GM12878 (cell line): ENCODE results near the gene PHACTR3. TPM values are rescaled to one million over a fixed set of nuclear protein-coding genes. Genes with fewer than 3 reads are reported as not detected.

Experiments used
- CREB1 ChIP-seq: IDR thresholded peaks from 2 replicates; pipeline ENCODE4 v1.6.1; 2012; ENCODE audit warnings: low read depth, mild to moderate bottlenecking, inconsistent platforms
- EED ChIP-seq: sonication (generic); IDR thresholded peaks from 2 replicates; pipeline ENCODE4 v1.6.1; 2016; ENCODE audit warnings: antibody characterized with exemption, low read depth
- JUNB ChIP-seq: IDR thresholded peaks from 2 replicates; pipeline ENCODE4 v1.6.1; 2016; ENCODE audit warnings: antibody characterized with exemption, mild to moderate bottlenecking
- MTA2 ChIP-seq: fragments of 450-650 bp; IDR thresholded peaks from 2 replicates; pipeline ENCODE4 v1.6.1; 2016; ENCODE audit warnings: low read depth, mild to moderate bottlenecking, moderate library complexity
- NFXL1 ChIP-seq: fragments of 450-650 bp; IDR thresholded peaks from 2 replicates; pipeline ENCODE4 v1.6.1; 2017; ENCODE audit warnings: antibody characterized with exemption, mild to moderate bottlenecking, borderline replicate concordance
- POLR2AphosphoS5 ChIP-seq: IDR thresholded peaks from 2 replicates; pipeline ENCODE4 v1.6.1; 2011; ENCODE audit warnings: mild to moderate bottlenecking, low read length, inconsistent platforms
- SUZ12 ChIP-seq: fragments of 200-600 bp; sonication (generic); IDR thresholded peaks from one replicate; pipeline ENCODE4 v1.6.1; 2018; ENCODE audit warnings: antibody characterized with exemption, mild to moderate bottlenecking; ENCODE audit not compliant: unreplicated experiment
- TCF12 ChIP-seq: IDR thresholded peaks from 2 replicates; pipeline ENCODE4 v1.6.1; 2011; ENCODE audit warnings: low read depth, mild to moderate bottlenecking, low read length
- polyA plus RNA-seq, 11 experiments: library from polyadenylated mRNA; depleted of rRNA in 4 of 11; unstranded in 6 of 11; stranded (reverse) in 5 of 11; fragments of >200 nt; fragmentation: Nextera tagmentation in 4 of 11; fragmentation: Illumina TruSeq in 1 of 11; extraction: Ambion mirVana in 4 of 11; extraction: Trizol in 1 of 11; gene quantifications; 1 replicate in 1 of 11; 2 replicates in 10 of 11; pipeline versions ENCODE4 v1.2.1 to v1.2.3, GENCODE V29; 2011 to 2016; ENCODE audit warnings: inconsistent platforms in 2 of 11, missing spikeins in 2 of 11, low read depth in 1 of 11
- total RNA-seq, 4 experiments: library from RNA; depleted of rRNA in 3 of 4; stranded (reverse); fragments of >200 nt in 3 of 4; fragmentation: Illumina TruSeq in 1 of 4; extraction: Trizol in 1 of 4; gene quantifications; 2 replicates each; pipeline versions ENCODE4 v1.2.1 to v1.2.3, GENCODE V29; 2013 to 2021
- TF ChIP-seq, protein P1 (sequence below): fragments of 450-650 bp; formaldehyde crosslinking; IDR thresholded peaks from 2 replicates; pipeline ENCODE4 v1.4.0; 2022; ENCODE audit warnings: mild to moderate bottlenecking, moderate library complexity
- TF ChIP-seq, protein P2 (sequence below): fragments of 450-650 bp; formaldehyde crosslinking; IDR thresholded peaks from 2 replicates; pipeline ENCODE4 v1.4.0; 2020; ENCODE audit warnings: mild to moderate bottlenecking, moderate library complexity
- TF ChIP-seq, protein P3 (sequence below): fragments of 450-650 bp; IDR thresholded peaks from 2 replicates; pipeline ENCODE4 v1.6.1; 2016; ENCODE audit warnings: mild to moderate bottlenecking, moderate library complexity, borderline replicate concordance

PHACTR3 gene
- total and polyA plus RNA-seq, 10 of the 15 experiments (the other 5 are each of a cell fraction or from before 2014, with no cell fraction given), result 0.17 to 2.7 (median 0.27) TPM; not detected in 1

DNA sequence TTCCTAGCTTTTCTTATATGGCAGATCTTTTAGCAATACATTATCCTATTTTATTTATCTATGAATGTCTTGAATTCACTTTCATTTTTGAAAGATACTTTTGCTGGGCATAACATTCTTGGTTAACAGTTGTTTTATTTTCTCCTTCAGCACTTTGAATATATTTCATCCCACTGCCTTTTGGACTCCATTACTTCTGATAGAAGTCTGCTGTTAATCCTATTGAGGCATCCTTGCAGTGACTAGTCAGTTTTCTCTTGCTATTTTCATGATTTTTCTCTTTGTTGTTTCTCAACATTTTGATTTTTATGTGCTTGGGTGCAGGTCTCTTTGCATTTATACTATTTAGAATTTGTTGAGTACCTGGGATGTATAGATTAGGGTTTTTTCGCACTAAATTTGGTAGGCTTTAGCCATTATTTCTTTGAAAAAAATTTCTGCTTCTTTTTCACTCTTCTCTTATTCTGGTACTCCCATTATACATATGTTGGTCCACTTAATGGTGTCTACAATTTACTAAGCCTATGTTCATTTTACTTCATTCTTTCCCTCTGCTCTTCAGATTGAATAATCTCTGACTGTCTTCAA lies 53.2 kb downstream of the PHACTR3 start (continued):
- TF ChIP-seq, protein P1, sequence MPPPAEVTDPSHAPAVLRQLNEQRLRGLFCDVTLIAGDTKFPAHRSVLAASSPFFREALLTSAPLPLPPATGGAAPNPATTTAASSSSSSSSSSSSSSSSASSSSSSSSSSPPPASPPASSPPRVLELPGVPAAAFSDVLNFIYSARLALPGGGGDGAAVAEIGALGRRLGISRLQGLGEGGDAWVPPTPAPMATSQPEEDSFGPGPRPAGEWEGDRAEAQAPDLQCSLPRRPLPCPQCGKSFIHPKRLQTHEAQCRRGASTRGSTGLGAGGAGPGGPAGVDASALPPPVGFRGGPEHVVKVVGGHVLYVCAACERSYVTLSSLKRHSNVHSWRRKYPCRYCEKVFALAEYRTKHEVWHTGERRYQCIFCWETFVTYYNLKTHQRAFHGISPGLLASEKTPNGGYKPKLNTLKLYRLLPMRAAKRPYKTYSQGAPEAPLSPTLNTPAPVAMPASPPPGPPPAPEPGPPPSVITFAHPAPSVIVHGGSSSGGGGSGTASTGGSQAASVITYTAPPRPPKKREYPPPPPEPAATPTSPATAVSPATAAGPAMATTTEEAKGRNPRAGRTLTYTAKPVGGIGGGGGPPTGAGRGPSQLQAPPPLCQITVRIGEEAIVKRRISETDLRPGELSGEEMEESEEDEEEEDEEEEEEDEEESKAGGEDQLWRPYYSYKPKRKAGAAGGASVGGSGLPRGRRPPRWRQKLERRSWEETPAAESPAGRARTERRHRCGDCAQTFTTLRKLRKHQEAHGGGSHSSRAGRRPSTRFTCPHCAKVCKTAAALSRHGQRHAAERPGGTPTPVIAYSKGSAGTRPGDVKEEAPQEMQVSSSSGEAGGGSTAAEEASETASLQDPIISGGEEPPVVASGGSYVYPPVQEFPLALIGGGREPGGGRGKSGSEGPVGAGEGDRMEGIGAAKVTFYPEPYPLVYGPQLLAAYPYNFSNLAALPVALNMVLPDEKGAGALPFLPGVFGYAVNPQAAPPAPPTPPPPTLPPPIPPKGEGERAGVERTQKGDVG (CRISPR knock-in tag), result no peak
- no peak for TF ChIP-seq EED
- no peak for TF ChIP-seq SUZ12
- TF ChIP-seq TCF12, result no peak
- TF ChIP-seq JUNB, result no peak
- TF ChIP-seq, protein P2, sequence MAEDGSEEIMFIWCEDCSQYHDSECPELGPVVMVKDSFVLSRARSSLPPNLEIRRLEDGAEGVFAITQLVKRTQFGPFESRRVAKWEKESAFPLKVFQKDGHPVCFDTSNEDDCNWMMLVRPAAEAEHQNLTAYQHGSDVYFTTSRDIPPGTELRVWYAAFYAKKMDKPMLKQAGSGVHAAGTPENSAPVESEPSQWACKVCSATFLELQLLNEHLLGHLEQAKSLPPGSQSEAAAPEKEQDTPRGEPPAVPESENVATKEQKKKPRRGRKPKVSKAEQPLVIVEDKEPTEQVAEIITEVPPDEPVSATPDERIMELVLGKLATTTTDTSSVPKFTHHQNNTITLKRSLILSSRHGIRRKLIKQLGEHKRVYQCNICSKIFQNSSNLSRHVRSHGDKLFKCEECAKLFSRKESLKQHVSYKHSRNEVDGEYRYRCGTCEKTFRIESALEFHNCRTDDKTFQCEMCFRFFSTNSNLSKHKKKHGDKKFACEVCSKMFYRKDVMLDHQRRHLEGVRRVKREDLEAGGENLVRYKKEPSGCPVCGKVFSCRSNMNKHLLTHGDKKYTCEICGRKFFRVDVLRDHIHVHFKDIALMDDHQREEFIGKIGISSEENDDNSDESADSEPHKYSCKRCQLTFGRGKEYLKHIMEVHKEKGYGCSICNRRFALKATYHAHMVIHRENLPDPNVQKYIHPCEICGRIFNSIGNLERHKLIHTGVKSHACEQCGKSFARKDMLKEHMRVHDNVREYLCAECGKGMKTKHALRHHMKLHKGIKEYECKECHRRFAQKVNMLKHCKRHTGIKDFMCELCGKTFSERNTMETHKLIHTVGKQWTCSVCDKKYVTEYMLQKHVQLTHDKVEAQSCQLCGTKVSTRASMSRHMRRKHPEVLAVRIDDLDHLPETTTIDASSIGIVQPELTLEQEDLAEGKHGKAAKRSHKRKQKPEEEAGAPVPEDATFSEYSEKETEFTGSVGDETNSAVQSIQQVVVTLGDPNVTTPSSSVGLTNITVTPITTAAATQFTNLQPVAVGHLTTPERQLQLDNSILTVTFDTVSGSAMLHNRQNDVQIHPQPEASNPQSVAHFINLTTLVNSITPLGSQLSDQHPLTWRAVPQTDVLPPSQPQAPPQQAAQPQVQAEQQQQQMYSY, result no peak
- TF ChIP-seq, protein P3, sequence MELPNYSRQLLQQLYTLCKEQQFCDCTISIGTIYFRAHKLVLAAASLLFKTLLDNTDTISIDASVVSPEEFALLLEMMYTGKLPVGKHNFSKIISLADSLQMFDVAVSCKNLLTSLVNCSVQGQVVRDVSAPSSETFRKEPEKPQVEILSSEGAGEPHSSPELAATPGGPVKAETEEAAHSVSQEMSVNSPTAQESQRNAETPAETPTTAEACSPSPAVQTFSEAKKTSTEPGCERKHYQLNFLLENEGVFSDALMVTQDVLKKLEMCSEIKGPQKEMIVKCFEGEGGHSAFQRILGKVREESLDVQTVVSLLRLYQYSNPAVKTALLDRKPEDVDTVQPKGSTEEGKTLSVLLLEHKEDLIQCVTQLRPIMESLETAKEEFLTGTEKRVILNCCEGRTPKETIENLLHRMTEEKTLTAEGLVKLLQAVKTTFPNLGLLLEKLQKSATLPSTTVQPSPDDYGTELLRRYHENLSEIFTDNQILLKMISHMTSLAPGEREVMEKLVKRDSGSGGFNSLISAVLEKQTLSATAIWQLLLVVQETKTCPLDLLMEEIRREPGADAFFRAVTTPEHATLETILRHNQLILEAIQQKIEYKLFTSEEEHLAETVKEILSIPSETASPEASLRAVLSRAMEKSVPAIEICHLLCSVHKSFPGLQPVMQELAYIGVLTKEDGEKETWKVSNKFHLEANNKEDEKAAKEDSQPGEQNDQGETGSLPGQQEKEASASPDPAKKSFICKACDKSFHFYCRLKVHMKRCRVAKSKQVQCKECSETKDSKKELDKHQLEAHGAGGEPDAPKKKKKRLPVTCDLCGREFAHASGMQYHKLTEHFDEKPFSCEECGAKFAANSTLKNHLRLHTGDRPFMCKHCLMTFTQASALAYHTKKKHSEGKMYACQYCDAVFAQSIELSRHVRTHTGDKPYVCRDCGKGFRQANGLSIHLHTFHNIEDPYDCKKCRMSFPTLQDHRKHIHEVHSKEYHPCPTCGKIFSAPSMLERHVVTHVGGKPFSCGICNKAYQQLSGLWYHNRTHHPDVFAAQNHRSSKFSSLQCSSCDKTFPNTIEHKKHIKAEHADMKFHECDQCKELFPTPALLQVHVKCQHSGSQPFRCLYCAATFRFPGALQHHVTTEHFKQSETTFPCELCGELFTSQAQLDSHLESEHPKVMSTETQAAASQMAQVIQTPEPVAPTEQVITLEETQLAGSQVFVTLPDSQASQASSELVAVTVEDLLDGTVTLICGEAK, result no peak
- no peak for TF ChIP-seq CREB1
- TF ChIP-seq MTA2, result no peak
- TF ChIP-seq NFXL1, result no peak
- no peak for TF ChIP-seq POLR2AphosphoS5
